CD4-positive, alpha-beta T cell treated with Interleukin-15 for 1 hour (primary cell): ENCODE results near the gene PRH2.

ENCODE experiments used
- DNase-seq: peaks from one replicate; pipeline ENCODE4 v3.0.0-alpha.2; 2020

Gene PRH2

GRCh38 chr12:10965476-10965875 lies 36.4 kb downstream of the PRH2 start:
- DNase-seq = no peak

GRCh38 chr12:10966314-10966713 lies 37.3 kb downstream of the PRH2 start:
- no peak for DNase-seq

GRCh38 chr12:10967409-10967808 lies 38.4 kb downstream of the PRH2 start:
- no peak for DNase-seq

- DNase-seq = no peak
Observed at GRCh38 chr12:10968765-10969456, 39.9 kb downstream of the PRH2 start.

GRCh38 chr12:10974965-10975364 lies 45.9 kb downstream of the PRH2 start:
- DNase-seq = no peak

GRCh38 chr12:10982244-10982643 lies 53.2 kb downstream of the PRH2 start:
- no peak for DNase-seq
